GM12865 (cell line): ENCODE data around the gene IFT74.
A peak's percentile ranks its signal among the peaks of the same experiment; 100 is the strongest.

ENCODE experiments used
- DNase-seq: peaks from one replicate; pipeline ENCODE4 v3.0.0; 2010; ENCODE audit warnings: low read depth
- H3K4me3 ChIP-seq: 2 replicates; pipeline ENCODE4 v1.5.1; 2011; ENCODE audit warnings: mild to moderate bottlenecking, low read depth, low read length, control low read depth
- CTCF ChIP-seq: IDR thresholded peaks from 2 replicates; pipeline ENCODE4 v1.5.1; 2011; ENCODE audit warnings: low read length, control low read depth, low read depth, inconsistent platforms; ENCODE audit not compliant: insufficient read depth; ENCODE audit errors: missing control alignments

IFT74 gene

DNA sequence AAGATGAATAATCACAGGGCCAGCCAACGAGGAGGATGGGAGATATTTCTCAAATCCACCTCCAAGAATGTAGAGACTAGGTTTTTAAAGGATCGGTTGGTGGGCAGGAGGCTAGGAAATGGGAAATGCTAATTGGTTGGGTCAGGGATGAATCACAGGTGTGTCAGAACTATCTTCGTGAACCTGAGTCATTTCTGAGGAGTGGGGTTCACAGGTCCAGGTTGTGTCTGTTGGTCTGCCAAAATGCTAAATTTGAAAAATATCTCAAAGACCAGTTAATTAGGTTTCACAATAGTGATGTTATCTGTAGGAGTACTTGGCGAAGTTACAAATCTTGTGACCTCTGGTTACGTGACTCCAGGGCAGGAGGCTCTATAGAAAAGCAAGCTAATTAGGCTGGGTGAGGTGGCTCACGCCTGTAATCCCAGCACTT lies 6.6 kb upstream of the IFT74 start:
- DNase-seq: no peak
- no peak overlapping the region for H3K4me3 ChIP-seq
- TF ChIP-seq CTCF: no peak

- TF ChIP-seq CTCF: no peak
- DNase-seq: no peak
Measured at GRCh38 chr9:26950521-26950920, 5.7 kb upstream of the IFT74 start.

GRCh38 chr9:26951794-26952193 lies 4.4 kb upstream of the IFT74 start:
- no peak for TF ChIP-seq CTCF
- H3K4me3 ChIP-seq: no peak overlapping the region
- DNase-seq: no peak

More at GRCh38 chr9:26950521-26950920, 5.7 kb upstream of the IFT74 start:
- no peak overlapping the region for H3K4me3 ChIP-seq

DNA sequence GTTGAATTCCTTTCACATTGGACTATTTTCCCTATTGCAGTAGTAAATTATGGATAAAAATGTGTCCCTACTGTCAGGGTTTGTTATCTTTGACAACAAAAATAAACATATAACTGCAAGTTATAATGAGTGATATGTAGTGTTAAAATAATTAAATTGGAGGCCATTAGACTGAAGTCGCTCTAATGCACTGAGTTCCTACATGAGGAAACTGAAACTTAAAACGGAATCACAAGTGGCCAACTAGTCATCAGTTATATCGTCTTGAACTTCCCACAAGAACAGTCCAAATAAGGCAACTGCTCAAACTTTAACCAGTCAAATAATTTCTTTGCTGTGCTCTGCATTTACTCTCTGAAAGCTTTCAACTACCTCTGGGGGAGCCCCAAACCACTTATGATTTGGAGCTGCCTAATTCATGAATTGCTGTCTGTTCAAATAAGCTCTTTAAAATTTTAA lies 2.1 kb upstream of the IFT74 start:
- no peak overlapping the region for H3K4me3 ChIP-seq
- peak; percentile 23 for DNase-seq
- TF ChIP-seq CTCF: no peak

GRCh38 chr9:26955222-26955903 lies 849 bp upstream of the IFT74 start:
- H3K4me3 ChIP-seq: peak overlapping the region; percentile 77
- DNase-seq: peak; percentile 14
- no peak for TF ChIP-seq CTCF

- peak overlapping the region; percentile 77 for H3K4me3 ChIP-seq
- DNase-seq: no peak
- no peak for TF ChIP-seq CTCF
Measured at GRCh38 chr9:26956860-26957233, 635 bp downstream of the IFT74 start.

GRCh38 chr9:26971721-26972120 lies 15.5 kb downstream of the IFT74 start:
- TF ChIP-seq CTCF: no peak
- H3K4me3 ChIP-seq: no peak overlapping the region
- no peak for DNase-seq
